ENCODE measurements around the gene TNFRSF21.
"Not testable (repeated sequence)": the region's sequence is repeated elsewhere in the genome, so short reads cannot be mapped to it uniquely, and the experiment has no call there.

TNFRSF21 gene, protein sequence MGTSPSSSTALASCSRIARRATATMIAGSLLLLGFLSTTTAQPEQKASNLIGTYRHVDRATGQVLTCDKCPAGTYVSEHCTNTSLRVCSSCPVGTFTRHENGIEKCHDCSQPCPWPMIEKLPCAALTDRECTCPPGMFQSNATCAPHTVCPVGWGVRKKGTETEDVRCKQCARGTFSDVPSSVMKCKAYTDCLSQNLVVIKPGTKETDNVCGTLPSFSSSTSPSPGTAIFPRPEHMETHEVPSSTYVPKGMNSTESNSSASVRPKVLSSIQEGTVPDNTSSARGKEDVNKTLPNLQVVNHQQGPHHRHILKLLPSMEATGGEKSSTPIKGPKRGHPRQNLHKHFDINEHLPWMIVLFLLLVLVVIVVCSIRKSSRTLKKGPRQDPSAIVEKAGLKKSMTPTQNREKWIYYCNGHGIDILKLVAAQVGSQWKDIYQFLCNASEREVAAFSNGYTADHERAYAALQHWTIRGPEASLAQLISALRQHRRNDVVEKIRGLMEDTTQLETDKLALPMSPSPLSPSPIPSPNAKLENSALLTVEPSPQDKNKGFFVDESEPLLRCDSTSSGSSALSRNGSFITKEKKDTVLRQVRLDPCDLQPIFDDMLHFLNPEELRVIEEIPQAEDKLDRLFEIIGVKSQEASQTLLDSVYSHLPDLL

GRCh38 chr6:47309291-47310130, at the start of gene TNFRSF21:
Gene TNFRSF21 (minus strand): TSS chr6:47309905. CDS start chr6:47309511, 394 bp downstream.
- DNase-seq, result peak; percentile 74

DNA sequence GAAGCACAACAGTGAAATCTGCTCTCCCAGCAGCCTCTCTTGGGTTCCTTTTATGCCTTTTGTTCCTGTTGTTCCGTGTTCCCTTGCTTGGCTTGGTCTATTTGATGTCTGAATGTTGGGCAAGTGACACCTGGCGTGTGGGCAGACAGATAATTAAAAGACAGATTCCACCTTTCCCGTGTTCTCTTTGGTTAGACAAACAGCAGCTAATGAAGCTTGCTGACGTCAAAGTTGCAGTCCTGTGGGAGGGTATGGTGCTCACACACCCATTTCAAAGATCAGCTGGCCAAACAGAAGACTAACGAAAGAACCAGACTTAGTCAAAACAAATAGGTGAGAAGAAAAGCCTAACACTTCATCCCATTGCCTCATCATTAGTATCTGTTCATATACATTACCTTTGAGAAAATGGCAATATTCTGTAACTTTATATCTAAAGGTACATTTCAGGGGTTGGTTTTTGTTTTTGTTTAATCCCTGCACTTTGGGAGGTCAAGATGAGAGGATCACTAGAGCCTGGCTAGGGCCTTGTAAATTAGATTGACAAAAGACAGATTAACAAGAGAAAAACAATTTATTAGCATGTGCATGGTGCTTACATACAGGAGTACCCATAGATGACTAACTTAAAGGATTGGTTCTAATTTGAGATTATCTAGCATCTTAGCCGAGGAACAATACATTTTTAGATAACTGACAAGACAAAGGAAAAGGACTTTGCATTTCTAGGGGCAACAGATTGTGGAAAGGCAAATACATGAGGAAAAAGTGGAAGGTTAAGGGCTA, 48.9 kb upstream of the TNFRSF21 start:
- no peak for DNase-seq

DNA sequence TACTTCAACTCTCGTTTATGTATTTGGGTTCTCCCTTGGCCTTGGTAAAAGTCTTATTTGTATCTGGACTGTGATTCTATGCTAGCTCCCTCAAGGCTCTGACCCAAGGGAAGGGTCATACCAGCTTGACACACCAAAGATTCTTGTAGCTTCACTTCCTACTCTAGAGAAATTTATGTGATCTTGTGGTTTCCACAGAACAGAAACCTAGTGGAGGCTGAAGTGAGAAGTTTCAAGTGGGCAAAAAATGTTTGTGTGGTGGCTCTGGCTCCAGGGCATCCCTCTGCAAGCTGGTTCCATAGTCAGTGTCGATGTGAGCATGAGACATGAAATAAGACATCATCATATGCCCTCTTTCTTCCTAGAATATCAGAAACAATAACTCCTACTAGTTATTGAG, 48.1 kb upstream of the TNFRSF21 start:
- DNase-seq, result no peak

GRCh38 chr6:47355496-47355895, 45.8 kb upstream of the TNFRSF21 start:
- DNase-seq, result no peak

- DNase-seq, result no peak
Observed at GRCh38 chr6:47353871-47354270, 44.2 kb upstream of the TNFRSF21 start.

DNA sequence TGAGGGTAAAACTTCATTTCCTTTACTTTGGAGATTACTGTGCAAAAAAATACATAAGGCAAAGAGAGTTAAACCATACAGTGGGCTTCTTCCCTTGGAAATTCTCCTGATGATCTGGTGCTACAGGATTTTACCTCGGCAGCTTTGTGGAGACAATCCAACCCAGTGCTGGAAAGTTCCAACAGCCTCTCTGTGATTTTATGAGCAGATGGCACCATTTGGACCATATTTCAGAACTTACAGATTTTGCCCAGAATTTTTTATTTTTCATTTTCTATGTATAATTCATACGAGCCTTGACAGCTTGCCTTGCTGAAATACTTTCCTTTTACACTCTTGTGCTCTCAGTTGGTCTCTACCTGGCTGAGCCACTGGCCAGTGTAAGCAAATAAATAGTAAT, 43.3 kb upstream of the TNFRSF21 start:
- no peak for DNase-seq

- DNase-seq, result no peak
Observed at GRCh38 chr6:47352194-47352920, 42.7 kb upstream of the TNFRSF21 start.

- no peak for DNase-seq
Observed at GRCh38 chr6:47351621-47352020, 41.9 kb upstream of the TNFRSF21 start.

GRCh38 chr6:47349931-47350330, 40.2 kb upstream of the TNFRSF21 start:
- DNase-seq, result no peak

DNA sequence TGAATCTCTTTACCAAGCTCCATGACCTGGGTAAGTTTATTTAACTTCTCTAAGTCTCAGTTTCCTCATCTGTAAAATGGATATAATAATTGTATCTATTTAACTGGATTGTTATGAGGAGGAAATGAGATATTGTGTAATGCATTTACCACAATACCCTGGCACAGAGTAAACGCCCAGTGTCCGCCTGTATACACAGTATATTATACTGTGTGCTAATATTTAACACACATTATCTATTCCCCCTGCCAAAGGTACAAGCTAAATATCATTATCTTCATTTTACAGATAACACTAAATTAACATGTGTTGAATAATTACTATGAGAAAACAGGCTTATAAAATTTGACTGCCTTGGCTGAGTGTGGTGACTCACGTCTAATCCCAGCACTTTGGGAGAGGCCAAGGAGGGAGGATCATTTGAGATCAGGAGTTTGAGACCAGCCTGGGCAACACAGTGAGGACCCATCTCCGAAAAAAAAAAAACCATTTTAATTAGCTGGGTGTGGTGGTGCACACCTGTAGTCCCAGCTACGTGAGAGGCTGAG, 38.7 kb upstream of the TNFRSF21 start:
- DNase-seq, result no peak

DNA sequence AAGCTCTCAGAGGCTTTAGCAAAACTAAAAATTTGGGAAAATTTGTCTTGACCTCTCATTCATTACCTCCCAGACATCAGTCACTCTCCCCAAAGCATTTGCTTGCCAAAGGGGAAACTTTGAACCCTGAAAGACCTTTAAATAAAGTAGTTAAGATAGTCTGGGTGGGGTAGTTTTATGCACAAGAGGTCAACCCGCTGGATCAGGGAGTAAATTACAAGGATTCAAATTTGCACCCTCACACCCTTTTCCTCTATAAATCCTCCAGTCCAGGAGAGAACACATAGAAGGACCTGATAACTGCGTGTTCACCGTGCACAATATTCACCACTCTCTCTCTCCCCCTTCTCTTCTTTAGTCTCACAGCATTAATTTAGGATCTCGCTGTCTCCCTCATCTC, 36.1 kb upstream of the TNFRSF21 start:
- DNase-seq, result no peak

GRCh38 chr6:47344022-47344421, 34.3 kb upstream of the TNFRSF21 start:
- DNase-seq, result peak; percentile 61

GRCh38 chr6:47343600-47343999, 33.9 kb upstream of the TNFRSF21 start:
- no peak for DNase-seq

GRCh38 chr6:47342824-47343223, 33.1 kb upstream of the TNFRSF21 start:
- DNase-seq, result no peak

DNA sequence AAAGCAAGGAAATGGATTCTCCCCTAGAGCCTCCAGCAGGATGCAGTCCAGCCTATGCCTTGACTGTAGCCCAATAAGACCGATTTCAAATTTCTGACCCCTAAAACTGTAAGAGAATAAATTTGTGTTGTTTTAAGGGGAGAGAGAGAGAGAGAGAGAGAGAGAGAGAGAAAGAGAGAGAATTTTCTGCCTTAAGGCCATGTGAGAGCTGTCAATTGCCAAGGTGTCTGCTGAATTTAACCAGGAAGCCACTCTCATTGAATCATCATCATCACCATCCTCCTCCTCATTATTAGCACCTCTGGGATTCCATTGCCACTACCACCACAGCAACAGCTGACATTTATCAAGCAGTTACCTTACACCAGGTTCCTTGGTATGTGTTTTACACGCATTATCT, 27.8 kb upstream of the TNFRSF21 start:
- DNase-seq, result no peak

GRCh38 chr6:47336334-47336733, 26.6 kb upstream of the TNFRSF21 start:
- no peak for DNase-seq

- no peak for DNase-seq
Observed at GRCh38 chr6:47335466-47335865, 25.8 kb upstream of the TNFRSF21 start.

DNA sequence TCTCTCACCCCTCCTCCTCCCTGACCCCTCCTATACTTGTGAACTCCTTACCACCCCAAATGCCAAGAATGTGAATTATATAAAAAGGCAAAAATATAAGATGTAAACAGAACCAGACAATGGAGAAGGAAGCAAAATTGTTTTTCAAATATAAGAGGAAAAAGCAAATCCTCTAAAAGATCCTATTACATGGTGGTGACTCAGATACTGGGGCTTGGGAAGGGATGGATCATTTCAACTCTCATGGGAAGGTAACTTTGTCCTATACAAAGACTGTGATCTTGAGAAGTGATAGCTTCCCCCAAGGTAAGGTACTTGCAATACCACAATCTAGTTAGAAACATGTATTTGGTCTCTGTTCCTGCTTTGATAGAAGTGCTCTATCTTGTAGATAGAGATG, 24.6 kb upstream of the TNFRSF21 start:
- DNase-seq, result no peak

DNA sequence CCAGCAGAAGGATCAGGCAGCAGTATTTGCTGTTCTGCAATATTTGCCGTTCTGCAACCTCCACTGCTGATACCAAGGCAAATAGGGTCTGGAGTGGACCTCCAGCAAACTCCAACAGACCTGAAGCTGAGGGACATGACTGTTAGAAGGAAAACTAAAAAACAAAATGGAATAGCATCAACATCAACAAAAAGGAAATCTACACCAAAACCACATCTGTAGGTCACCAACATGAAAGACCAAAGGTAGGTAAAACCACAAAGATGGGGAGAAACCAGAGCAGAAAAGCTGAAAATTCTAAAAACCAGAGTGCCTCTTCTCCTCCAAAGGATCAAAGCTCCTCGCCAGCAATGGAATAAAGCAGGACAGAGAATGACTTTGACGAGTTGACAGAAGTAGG, 18.9 kb upstream of the TNFRSF21 start:
- not testable (repeated sequence) for DNase-seq

GRCh38 chr6:47328139-47328538, 18.4 kb upstream of the TNFRSF21 start:
- not testable (repeated sequence) for DNase-seq

DNA sequence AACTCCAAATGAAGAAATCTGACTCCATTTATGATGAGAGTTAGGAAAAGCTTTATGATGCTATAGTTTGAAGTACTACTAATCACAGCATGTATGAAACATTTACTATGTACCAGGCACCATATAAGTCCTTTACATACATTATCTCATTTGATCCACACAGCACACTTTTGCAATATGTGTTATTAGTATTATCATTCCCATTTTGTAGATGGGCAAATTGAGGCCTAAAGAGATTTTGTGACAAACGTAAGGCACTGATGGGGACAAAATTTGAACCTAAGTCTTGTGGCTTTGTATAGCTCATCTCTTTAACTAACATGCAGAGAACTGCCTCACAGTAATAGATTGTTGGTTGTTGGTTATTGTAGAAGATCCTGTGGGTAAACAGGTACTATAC, 14.2 kb upstream of the TNFRSF21 start:
- no peak for DNase-seq

DNA sequence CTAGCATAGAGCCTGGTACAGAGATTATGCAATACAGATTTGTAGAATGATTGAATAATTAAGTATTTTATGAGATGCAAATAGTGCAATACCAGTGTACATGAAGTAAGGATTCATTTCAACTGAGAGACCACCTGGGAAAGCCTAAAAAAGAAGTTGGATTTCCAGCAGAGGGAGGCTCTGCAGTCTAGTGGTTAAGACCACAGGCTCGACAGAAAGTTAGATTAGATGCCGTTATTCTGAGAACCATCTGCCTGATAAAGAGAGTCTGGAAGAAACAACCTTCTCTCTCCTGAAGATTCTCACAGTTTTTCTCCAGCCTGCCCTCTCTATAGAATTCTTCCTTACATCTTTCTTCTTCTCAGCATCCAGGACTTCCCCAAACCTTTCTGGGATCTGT, 13.6 kb upstream of the TNFRSF21 start:
- DNase-seq, result no peak

All from NCI-H2227 treated with DMSO at 0.1 percent for 48 hours (cell line).